Lung microvascular endothelial cell (primary cell): ENCODE data around the gene ALDH16A1. TPM values are rescaled to one million over a fixed set of nuclear protein-coding genes. Genes with fewer than 3 reads are reported as not detected.

ENCODE experiments used
- DNase-seq, 2 donors: peaks; one replicate each; pipeline versions ENCODE4 v3.0.0 to v3.0.0-alpha.2; 2010; ENCODE audit warnings: low read depth in 2 of 2
- total RNA-seq: library from RNA; depleted of rRNA; stranded (reverse); fragments of >200 nt; gene quantifications from 2 replicates; pipeline ENCODE4 v1.2.1, GENCODE V29; 2014

ALDH16A1 gene
- total RNA-seq, 1 donor from 2014 or later = 49.6 TPM

DNA sequence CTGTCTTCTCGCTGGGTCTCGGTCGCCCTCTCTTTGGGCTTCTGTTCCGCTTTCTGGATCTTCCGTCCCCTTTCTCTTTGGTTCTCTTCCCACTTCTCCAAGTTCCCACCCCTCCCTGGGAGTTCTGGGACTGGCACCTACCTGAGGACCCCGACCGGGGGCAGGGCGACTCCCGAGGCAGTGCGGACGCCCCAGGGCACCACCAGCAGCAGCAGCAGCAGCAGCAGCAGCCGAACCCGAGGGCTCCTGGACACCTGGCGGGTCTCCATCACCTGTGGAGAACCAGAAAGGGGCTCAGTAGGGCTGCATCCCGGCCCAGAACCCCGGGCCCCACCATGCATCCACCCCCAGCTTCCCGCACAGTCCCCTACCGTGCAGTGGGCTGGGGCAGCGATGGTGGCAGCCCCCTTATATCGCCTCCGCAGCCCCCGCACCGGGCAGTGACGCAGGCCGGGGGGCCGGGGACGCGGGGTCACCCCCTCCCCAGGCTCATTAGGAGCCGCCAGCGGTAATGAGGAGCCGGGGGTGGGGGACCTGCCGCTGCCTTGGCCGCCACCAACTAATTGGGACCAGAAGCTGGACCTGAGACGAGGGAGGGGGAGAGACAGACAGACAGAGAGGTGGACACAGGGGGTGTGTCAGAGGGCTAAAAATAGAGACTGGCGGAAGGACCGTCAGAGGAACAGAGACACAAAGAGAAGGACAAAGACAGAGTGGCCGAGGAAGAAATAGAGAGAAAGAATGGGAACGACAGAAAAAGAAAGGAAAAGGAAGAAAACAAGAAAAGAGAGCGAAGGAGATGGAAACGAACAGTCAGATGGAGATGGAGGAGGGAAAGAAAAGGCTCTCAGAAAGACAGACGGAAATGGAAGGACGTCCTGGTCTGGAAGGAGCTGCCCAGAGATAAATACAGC is 29.7 kb upstream of the ALDH16A1 start, which contains the start of gene PTH2:
PTH2 (minus strand) TSS at position 371 of the 914 bp plus-strand sequence; CDS start at position 269, 102 bp downstream.
- DNase-seq = no peak

DNA sequence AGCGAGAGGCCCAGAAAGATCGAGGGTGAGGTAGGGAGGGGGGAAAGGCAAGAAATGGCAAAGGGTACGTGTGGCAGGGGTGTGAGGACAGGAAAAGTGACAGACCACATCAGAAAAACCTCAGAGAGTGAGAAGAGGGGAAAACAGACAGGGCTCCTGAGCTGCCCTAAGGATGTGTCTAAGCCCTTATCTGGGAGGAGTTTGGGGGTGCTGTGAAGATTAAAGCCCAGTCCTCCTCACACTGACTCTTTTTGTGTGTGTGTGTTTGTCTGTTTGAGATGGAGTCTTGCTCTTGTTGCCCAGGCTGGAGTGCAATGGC is 29.1 kb upstream of the ALDH16A1 start:
- no peak for DNase-seq

DNA sequence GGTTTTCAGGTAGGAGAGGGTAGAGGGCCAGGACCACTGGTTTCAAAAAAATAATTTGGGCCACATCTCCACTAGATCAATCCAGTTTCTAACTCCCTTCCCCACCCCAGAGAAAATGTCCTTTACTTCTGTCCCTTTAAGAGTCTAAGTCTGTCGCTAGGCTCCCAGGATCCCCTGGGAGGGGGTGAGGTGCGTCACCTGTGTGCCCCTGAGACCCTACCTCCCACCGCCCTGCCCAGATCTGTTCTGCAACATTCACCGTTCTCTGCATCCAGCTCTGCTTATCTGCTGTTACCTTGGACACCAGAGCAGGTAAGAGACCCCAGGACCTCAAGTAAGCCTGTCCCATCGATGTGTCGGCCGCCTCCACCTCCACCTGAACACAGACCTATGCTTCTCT is 27.8 kb upstream of the ALDH16A1 start, which contains the start of gene GFY:
GFY (plus strand) TSS at position 211 of the 400 bp plus-strand sequence. CDS start 1,043 bp downstream, outside the sequence.
- no peak for DNase-seq

DNA sequence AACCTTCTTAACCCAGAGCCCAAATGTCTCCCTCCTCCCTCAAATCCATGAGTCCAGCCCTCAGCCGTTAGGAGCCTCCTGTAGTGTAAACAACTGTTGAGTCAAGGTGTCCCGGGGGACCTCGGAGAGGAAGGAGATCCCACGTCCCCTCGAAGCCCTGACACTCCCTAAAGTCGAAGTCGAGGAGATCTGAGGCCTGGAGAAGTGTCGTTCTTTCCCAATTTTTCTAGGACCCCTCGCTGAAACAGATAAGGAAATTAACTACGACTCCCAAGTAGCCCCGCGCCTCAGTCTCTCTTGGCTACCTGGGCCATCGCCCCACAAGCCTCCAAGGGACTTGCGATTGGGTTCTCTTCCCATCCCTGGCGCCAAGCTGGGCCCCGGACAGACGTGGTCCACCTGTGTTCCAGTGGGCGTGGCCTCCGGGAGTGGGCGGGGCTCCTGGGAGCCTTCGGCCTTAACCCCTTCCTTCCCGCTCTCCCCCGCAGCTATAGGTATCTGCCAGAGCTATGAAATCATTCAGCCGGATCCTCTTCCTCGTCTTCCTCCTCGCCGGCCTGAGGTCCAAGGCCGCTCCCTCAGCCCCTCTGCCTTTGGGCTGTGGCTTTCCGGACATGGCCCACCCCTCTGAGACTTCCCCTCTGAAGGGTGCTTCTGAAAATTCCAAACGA is 27.0 kb upstream of the ALDH16A1 start:
- no peak for DNase-seq

DNA sequence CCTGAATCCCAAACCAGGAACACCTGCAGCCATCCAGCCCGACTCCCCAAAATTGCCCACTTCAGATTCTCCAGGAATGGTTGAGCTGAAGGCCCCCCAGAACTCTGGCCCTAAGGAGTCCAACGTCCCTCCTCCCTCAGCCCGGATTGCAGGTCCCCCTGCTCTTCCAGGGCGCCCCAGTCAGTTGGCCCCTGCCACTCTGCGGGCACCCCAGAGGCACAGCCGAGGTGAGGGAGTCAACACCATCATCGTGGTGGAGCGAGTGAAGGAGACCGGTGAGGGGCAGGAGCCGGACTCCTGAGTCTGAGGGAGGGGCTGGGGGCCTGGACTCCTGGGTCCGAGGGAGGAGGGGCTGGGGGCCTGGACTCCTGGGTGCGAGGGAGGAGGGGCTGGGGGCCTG is 25.7 kb upstream of the ALDH16A1 start:
- no peak for DNase-seq

DNA sequence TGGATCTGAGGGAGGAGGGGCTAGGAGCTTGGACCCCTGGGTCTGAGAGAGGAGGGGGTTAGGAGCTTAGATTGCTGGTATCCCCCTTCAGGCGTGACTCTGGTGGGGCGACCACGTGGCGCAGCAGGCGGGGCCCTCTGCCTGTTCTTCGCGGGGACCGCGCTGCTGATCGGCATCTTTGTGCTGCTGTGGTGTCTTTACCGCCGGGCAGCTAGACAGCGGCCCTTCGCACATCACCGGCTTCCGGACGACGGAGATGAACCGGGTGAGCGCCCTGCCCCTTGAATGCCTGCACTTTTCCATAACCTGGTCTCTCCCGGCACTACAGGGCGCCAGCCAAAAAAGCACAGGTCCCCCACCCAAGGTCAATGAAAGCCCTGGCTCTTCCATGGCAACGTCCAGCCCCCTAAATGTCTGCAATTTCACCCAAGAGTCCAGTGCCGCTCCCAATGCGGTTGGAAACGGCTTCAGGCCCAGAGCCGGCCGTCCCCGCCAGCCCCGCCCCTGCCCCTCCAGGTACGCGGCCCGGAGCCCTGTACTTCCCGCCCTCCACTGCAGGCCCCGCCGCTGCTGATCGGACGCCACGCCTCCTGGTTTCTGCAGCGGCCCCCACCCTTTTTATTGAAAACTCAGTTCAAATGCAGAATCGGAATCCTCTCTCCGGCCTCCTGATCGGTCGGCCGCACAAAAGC is 25.0 kb upstream of the ALDH16A1 start:
- DNase-seq = no peak

DNA sequence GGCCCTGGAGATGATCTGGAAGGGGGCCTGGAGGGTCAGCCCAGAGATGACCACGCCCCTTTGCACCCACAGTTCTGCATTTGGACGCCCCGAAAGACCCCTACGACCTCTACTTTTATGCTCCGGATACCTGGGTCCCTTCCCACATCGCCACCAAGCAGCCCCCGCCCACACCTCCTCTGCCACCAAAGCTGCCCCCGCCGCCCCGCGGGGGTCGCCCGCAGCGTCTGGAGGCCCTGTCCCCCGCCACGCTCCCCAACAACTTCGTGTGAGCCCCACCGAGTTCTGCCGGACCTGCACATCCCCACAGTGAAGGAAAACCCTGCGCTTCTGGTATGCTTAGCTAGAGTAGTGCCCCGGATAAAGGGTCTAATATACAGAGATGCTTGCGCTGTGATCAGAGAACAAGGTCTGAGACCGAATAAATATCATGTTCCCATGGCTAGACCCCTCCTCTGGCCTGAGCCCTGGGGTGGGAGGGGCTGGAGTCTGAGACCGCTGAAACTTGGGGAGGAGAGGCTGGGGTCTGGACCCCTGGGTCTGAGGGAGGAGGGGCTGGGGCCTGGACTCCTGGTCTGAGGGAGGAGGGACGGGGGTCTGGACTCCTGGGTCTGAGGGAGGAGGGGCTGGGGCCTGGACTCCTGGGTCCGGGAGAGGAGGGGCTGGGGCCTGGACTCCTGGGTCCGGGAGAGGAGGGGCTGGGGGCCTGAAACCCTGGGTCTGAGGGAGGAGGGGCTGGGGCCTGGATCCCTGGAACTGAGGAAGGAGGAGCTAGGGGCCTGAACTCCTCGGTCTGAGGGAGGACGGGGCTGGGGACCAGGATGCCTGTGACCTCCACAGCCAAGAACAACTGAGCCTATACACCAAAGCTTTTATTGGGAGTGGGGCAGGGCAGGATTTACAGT is 24.2 kb upstream of the ALDH16A1 start:
- no peak for DNase-seq

DNA sequence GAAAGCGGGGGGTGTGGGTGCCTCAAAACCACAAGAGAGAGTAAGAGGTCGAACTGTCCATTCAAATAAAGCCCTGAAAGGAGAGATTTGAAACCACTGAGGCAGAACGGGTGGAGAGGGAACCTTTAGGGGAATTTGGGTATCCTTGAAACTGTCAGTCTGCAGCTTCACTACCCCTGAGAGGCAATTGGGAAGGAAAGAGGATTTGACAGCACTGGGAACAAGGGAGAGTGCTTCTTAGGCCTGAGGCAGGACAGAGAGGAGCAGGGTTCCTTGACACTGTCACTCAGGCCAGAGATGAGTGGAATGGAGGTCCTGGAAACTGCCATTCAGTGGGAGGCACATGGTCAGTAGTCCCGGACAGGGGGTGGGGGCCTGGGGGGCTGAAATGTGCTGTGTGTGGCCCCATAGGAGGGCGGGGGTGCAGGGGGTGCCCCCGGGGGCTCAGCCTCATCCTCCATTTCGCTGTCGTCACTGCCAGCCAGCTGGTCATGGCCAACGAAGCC is 22.8 kb upstream of the ALDH16A1 start:
- DNase-seq = no peak

DNA sequence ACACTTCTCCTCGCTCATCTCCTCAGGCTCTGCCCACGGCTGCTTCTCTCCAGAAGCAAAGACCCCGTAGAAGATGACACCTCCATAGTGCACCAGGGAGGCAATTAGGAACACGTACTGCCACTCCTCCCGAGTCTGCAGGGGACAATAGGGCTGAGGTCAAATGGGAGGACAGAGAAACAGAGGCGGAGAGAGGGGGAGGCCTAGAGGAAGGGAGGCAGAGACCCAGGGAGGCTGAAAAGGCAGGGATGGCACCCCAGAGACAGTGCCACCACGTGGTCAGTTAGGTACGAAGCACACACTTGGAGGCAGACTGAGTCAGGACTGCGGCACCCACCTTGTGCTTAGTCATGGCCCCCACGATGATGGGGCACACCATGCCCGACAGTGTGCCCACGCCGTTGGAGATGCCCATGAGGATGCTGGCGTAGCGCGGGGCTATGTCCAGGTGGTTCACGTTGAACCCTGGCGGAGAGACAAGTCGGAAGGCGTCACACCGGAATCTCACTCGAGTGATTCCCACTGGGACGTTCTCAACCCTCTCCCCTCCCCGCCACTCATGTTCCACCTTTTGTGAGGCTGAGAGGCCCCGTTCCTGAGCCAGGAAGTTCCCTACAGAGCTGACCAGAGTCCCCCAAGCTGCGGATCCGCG is 22.2 kb upstream of the ALDH16A1 start:
- peak in 1 of 2 donors; percentile 16 for DNase-seq

DNA sequence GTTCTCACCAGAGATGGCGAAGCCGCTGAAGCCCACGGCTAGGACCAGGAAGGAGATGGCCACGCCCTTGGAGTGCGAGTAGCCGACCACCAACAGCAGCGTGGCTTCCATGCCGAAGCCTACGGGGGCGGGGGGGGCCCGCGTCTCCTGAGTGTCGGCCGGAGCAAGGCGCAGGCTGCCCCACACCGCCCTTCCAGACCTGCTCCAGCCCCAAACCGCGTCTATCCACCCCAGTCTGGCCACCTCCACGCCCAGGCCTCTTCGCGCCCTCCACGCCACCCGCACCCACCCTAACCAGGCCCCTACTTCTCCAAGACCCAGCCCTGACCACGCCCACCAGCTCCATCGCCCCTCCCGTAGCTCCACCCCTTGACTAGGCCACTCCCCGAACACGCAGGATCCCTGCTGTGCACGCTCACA is 21.7 kb upstream of the ALDH16A1 start:
- DNase-seq = no peak

DNA sequence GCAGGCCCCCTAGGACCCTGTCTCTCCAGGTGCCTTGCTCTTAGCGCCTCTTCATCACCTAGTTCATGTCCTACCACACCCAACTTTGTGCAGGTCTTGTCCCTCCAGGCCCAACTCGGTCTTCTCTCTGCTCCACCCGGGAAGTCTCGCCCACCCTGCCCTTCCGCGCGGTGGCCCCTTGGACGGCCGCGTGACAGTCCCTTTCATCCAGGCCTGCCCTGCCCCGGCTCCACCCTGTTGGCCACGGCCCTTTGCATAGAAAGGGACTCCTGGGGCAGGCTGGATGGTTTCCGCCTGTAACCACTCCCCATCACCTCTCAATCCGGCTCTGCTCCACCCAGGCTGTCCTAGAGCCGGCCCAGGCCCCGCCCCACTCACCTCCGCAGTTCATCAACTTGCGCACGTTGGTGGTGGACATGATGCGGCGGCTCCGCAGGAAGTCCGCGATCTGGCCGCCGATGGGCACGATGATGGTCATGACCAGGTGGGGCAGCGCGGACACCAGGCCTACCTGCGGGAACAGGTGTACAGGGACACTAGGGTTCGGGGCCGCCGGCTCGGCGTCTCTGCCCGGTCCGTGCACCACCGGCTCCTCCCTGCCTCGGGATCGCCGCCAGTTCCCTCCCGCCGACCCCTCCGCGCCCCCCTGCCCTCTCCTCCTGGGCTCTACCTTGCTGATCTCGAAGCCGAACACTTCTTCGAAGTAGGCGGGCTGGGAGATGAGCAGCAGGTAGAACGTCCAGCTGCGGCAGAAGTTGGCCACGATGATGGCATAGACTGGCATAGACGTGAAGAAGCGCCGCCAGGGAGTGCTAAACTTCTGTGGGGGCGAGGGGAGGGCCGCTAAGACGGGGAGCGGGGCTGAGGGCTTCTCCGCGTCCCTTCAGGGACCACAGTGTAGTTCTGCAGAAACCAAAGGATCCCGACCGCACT is 20.6 kb upstream of the ALDH16A1 start:
- DNase-seq = no peak

DNA sequence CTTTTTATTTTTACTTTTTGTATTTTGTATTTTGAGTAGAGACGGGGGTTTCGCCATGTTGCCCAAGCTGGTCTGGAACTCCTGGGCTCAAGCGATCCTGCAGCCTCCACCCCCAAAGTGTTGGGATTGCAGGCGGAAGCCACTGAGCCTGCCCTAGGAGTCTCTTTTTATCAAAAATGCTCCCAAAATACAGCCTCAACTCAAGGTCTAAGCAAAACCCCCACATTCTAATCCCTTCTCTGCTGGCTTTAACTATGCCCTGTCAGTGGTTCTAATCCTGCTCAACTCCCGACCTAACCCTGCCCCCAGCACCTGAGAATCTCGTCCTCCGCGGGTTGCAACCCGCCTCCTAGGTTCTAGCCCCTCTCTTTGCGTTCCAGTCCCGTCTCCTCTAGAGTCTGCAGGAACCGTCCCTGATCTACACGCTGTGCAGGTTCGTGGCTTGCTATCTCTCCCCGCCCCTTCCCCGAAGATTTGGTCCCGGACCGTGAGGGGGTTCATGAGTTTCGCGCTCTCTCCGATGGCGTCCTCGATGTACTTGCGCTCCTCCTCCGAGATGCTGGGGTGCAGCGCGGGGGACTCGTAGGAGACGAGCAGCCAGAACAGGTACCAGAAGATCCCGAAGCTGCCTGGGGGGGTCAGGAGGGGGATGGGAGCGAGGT is 19.7 kb upstream of the ALDH16A1 start:
- no peak for DNase-seq

DNA sequence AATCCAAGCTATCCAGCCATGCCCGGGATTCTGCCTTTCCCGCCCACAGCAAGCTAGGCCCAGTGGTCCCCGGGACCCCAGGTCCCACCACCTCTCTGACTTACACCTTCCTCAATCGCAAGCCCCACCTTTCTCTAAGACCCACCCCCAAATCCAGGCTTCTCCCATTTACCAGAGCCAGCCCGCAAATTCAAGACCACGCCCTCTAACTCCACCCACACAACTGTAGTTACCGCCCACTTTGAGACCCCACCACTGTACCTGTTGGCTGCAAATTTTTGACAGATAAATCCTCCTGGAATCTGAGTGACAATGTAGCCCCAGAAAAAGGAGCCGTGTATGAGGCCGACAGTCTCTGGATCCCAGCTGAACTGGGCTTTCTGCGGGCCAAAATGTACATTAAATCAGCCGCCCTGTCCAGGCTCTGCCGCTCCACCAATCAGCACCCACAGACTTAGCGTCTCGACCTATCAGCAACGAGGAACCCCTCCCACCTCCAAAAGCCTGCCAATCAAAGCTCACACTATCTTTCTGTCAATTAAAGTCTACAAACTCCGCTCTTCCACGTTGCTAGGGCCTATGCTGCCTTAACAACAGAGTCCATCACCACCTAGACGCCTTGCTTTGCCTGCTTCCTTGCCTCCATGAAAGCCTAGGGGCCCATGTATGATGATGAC is 18.0 kb upstream of the ALDH16A1 start:
- peak in 1 of 2 donors; percentile 13 for DNase-seq

DNA sequence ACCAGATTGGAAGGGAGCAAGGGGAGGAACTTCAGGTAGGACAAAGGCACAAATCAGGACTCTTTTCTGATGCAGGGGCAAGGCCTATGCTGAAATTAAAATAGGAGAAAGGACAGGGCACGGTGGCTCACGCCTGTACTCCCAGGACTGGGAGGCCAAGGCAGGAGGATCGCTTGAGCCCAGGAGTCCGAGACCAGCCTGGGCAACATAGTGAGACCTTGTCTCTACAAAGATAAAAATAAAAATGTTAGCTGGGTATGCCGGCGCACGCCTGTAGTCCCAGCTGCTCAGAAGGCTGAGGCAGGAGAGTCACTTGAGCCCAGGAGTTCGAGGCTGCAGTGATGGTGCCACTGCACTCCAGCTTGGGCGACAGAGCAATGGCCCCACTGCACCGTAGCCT is 17.4 kb upstream of the ALDH16A1 start:
- DNase-seq = no peak

DNA sequence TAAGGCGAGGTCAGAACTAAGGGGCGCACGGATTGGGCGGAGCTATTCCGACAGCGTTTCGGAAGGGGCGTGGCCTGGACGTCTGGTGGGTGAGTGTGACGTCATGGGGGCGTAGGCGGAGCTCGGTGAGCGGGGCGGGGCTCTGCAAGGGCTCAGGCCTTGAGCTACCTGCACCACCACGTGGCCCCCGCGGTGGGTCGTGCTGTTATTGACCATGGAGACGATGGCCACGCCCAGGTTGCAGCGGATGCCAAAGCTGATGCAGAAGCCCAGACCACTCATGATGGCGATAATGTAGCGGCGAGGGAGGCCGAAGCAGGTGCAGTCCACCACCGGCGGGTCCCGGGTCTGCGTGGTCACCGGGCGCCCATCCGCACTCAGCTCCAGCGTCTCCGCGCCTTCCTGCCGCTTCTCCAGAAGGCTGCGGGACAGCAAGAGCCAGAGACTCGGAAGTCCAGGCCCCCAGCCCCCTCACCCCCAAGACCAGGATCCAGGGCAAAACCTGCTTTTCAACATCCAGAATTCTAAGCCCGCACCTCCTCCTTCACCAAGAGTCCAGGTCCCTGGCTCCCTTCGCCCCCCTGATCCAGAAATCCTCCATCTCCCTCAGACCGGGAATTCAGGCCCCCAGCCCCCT is 16.5 kb upstream of the ALDH16A1 start:
- peak; percentile 20 to 34 for DNase-seq

DNA sequence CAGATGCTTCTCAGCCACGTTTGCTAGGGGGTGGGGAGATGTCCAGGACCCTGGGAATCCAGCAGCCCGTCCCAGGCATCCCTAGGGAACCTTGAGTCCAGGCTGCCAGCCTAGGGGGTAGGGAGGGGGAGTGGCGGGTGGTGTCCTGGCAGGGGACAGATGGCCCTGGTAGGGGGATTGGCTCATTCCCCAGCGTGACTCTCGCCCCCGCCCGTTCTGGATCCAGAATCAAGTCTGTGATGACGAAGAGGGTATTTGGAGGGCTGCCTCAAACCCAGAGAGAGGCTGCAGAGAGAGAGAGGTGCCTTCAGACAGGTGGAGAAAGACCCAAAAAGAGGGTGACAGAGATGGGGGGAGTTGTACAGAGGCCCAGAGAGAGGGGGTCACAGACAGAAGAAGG is 15.8 kb upstream of the ALDH16A1 start:
- no peak for DNase-seq

DNA sequence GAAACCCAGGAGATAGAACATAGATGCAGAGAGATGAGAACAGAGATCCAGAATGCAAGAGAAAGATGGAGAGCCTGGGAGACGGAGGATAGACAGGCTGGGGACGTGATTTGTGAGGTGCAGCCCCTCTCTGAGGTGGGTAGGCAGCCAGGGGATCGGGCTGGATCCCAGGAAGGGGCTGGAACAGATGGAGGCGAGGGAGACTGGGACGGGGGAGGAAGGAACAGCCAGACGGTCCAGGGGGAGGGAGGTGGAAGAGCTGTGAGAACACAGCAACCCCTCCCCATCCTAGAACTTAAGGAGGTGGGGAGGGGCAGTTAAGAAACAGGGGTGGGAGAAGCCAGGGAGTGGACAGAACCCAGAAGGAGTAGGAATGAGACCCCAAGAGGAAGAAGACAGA is 14.8 kb upstream of the ALDH16A1 start:
- no peak for DNase-seq

DNA sequence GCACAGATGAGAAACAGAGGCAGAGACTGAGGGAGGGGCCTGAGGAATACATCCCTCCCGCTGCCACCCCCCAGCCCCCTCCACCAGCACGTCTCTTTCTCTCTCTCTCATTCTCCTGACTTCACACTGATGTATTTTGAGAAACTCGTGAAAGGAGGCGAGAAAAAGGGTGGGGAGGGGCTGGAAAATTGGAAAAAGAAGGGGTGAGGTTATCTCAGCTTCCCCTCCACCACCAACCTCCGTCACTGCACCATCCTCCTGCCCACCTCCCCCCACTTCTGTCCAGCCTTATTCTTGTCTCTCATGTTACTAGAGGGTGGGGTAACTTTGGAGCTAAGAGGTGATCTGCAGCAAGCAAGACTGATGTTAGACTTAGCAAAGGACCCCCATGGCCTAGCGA is 13.2 kb upstream of the ALDH16A1 start:
- no peak for DNase-seq
